ENCODE data around the gene CHST12.

GRCh38 chr7:2473496-2474180 is 70.2 kb downstream of the CHST12 start:
- TF ChIP-seq CTCF (IDR thresholded peaks at IDR 0.05; ENCODE audit: poor library complexity) (no peak), EZH2phosphoT487 (IDR thresholded peaks at IDR 0.05; ENCODE audit: low read depth, severe bottlenecking, unreplicated experiment) (no peak)

Measured in hepatocyte (in vitro differentiated cells).